Stimulated activated CD4-positive, alpha-beta T cell treated with anti-CD3 and anti-CD28 coated beads, Interleukin-2, amount 100 ng/mL, for 24 hours (primary cell): ENCODE results near the gene CELF4.
"Not testable (repeated sequence)": the region's sequence is repeated elsewhere in the genome, so short reads cannot be mapped to it uniquely, and the experiment has no call there.

Source experiments
- DNase-seq, 2 donors: peaks; one replicate each; pipeline ENCODE4 v3.0.0-alpha.2; 2020

CELF4 gene

GRCh38 chr18:37383846-37384595 lies 181.6 kb downstream of the CELF4 start:
- no peak for DNase-seq

DNA sequence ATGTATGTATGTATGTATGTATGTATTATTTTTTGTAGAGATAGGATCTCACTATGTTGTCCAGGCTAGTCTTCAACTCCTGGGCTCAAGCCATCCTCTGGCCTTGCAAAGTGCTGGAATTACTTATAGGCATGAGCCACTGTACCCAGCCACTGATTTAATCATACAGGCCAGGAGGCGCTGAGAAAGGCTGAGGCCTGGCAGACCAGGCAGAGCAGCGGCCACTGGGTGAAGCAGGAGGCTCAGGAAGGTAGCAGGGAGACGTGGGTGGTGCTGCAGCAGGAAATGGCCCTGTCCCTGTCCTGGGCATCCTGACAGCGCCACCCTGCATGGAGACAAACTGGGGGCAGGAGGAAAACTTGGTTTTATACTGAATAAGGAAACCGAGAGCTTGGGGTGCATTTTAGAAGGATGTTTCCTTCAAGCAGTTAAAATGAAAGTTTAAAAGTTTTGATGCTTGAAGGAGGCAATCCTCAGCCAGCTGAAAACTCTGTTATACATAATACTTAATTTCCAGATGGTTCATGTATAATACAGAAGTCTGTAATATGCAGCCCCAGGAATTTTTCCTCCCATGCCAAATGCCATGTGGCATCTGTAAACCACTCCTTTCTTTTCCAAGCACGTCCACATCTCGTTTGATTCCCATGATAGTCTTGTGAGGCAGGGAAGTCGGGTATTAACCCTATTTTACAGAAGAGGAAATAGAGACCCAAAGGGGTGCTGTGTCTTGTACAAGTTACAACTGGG lies 182.4 kb downstream of the CELF4 start:
- DNase-seq: no peak

DNA sequence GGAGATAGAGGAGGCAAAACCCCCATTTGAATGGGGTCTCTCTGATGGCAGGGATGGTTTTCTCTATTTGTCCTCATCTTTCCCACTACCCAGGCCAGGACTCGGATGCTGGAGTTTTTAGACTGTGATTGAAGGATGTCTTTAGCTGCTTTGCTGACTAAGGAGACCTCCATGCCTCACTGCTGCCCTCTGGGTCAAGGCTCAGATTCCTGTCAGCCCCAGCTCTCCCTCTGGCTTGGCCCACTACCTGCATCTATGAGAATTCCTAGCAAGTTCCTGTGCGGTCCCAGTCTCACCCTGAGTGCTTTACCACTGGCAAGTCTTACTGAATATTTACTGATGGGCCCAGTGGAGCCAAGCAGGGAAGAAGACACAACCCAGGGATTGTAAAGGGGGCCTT lies 184.0 kb downstream of the CELF4 start:
- no peak for DNase-seq

DNA sequence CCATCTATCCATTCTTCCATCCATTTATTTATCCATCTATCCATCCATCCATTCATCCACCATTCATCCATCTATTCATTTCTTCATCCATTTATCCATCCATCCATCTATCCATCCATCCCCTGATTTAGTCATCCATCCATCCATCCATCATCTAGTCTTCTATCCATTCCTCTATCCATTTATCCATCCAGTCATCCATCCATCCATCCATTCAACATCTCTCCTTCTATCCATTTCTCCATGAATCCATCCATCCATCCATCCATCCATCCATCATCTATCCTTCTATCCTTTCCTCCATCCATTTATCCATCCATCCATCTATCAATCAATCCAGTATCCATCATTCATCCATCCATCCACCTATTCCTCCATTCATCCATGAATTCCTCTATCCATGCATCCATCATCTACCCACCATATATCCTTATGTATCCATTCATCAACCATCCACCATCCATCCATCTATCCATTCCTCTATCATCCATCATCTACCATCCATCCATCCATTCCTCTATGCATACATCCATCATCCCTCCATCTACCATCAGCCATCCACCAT lies 185.0 kb downstream of the CELF4 start:
- no peak for DNase-seq

DNA sequence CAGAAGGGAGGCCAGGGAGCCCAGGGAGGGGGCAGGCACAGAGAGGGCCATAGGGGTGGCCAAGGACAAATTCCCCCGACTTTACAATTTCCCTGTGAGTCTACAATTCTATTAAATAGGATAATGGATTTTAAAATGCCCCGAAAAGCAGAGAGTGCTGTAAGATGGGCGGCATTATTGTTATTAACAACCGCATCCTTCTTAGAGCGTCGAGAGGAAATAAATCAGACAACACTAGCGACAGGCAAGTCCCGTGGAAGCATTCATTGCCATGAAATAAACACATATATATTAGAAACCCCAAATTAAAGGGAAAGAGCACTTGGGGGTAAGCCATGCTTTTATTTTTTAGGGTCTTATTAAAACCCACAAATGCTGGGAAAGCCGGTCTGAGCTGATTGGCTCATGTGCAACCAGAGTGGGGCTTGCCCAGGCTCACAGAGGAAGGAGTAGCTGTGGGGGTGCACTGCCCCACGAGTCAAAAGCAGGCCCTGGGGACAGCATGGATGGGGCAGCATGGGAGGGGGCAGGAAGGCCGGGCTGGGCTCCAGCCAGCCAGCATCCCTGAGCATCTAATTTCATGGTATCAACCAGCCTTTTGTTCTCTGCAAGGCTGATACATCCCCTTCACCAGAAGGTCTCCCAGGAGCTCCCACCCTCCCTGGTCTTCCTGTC lies 187.1 kb downstream of the CELF4 start:
- DNase-seq: no peak

- no peak for DNase-seq
Observed at GRCh38 chr18:37375181-37375580, 190.4 kb downstream of the CELF4 start.

DNA sequence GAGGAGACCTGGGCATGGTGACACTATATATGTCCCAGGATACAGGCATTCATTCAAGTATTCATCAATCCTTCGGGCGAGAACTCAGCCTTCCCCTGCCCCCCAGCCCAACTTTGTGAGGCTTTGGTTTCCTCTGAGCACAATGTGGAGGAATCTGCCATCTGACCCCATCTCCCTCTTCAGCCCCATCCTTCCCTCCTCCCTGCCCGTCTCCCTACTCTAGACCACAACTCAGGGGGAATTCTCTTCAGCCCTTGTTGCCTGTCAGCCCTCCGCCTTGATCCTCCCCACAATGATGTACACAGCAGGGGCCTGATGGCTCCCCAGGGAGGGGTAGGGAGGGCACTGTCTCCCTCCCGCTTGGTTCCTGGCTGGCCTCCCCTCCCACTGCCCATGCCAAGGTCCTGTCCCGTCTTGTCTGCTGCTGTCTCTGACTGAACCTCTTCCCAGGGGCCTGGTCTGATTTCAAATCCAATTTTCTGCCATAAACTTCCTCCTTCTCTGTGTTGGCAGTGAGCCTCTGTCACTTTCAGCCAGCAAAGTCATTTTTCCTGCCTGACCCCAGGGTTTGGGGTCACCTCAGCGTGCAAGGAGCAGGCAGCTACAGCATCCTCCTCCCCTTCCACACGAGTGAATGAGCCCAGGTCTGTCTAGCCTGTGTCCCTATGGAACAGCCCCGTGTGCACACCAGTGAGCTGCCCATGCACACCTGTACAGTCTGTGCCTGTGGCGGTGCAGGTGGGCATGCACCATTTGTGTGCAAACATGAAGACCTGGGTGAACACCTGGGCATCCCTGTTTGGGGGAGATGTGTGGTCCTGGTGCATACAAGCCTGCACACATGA lies 197.3 kb downstream of the CELF4 start:
- DNase-seq: no peak

GRCh38 chr18:37364237-37364636 lies 201.4 kb downstream of the CELF4 start:
- no peak for DNase-seq

DNA sequence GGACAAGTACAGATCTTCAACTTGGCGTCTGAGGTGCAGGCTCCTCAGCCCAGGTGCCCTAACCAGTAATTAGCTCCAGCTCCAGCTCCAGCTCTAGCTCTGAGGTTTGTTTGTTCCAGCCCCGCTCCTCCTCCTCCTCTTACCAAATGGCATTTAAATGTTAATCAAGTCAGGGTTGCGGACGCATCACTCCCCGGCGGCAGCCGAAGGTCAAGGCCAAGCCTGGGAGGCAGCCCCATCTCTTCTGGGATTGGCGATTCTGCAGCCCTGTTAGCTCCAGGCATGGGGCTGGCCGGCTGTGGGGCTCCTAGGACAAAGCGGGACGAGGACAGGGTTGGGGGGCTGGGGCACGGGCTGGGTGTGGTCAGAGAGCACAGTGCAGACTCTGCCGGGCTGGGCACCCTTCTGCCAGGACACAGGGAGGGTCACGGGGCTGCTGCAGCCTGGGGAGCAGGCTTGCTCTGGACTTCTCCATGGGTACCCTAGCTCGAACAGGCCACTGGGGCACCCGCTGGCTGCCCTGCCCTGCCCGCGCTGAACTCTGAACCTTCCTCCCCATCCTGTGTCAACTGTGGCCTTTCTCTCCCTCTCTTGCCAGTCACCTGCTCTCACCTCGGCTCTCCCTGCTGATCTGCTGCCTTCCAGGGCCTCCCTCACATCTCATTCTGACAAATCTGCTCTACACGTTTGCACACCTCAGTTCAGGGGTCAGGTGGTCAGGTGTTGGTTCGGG lies 203.3 kb downstream of the CELF4 start:
- DNase-seq: no peak

DNA sequence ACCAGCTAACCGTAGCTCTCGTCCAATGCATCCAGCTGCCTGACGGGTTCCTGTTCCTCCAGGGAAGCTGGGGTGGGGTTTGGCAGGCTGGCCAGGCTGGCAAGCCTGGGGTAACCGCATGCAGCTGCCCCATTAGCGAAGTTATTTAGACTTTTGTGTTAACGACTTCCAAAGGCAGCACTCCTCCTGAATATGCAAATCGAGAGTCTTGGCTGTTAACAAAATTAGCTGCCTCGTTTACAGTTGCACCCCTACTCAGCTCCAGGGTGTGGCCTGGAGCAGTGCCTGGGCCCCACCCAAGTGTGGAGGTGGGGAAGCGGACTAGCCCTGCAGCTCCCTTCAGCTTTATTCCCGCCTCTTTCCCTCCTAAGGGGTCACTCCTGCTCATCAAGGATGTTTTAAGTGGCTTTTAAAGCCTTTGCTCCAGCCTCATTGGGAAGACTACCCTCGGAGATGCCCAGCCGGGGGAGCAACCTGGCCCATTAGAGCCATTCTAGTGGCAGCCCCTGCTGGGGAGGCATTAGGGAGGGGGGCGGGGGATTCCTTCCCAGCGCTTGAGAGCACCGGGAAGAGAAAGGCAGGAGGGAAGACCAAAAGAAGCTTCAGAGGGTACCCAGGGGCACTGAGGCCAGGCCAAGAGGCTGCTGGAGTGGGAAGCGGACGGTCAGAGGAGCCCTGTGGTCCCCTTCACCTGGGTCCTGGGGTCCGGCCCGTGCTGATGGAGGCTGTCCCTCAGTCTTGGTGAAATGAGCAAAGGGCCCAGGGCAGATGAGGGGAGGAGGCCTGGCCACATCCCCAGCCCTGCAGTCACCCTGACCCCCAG lies 204.1 kb downstream of the CELF4 start:
- no peak for DNase-seq

GRCh38 chr18:37358061-37358460 lies 207.5 kb downstream of the CELF4 start:
- DNase-seq: not testable (repeated sequence)

GRCh38 chr18:37355772-37356171 lies 209.8 kb downstream of the CELF4 start:
- no peak for DNase-seq

- no peak for DNase-seq
Observed at GRCh38 chr18:37351110-37351509, 214.5 kb downstream of the CELF4 start.

DNA sequence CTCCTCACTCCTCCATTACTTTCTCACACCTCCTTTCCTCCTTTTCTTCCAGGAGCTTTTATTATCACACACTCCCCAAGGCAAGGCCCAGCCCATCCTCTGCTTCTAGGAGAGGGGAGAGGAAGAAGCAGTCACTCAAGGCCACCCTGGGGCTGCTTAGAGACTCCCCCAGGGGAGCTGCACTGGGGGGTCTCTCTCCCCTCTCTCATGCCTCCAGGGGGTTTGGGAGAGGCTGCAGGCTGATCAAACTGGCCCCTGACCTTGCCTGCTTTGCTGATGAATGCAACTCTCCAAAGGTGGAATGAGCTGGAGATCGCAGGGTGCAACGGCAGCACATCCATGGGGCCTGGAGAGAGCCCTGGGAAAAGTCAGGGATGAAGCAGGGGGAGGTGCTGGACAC lies 216.9 kb downstream of the CELF4 start:
- DNase-seq: no peak

GRCh38 chr18:37346048-37346447 lies 219.6 kb downstream of the CELF4 start:
- no peak for DNase-seq

- DNase-seq: no peak
Observed at GRCh38 chr18:37343542-37343851, 222.1 kb downstream of the CELF4 start.

- DNase-seq: no peak
Observed at GRCh38 chr18:37341473-37342086, 224.0 kb downstream of the CELF4 start.

DNA sequence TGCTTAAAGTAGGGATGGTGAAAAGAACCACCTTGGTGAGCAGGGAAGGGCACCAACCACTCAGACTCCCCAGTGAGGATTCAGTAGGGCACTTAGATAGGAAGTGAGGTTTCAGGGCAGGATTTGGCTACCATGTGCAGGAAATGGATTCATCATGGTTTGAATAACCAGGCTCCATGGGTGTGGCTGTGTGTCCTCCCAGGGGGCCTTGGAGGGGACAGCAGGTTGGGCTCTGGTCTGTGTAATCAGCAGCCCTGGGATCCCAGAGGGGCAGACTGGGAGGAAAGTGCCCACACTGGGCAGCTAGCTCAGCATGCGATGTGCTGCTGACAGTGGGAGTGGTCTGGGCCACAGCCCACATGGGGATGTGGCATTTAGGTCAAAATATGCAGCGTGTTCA lies 224.6 kb downstream of the CELF4 start:
- DNase-seq: no peak

GRCh38 chr18:37339701-37340215 lies 225.8 kb downstream of the CELF4 start:
- no peak for DNase-seq

DNA sequence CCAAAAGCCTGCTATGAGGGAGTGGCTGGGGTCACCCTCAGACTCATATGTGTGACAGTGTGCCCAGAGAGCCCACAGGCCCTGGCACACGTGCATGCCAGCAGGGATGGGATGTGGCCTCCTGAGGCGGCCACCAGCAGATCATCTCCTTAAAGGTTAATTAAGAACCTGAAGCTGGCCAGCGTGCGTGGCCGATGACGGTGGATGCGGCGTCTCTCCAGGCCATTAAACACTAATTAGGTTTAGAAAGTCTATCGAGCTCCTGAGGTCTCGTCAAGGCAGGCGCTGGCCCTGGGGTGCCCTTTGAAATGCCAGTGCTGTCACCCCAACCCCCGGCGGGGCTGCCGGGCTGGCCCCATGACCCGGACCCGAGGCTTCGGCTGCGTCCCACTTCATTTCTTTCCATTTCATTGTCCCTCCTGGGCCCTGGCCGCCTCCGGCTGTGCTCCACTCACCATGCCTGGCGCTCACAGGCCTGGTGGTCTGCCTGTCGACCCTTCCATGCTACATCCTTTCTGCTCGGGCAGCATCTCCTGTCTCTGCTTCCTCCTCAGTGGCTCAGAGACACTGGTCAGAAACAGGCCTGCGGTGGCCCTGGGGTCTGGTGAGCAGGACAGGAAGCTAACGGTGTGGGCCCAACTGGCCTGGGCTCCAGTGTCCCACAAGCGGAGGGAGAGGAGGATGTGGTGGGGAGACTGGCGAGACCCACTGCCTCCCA lies 228.9 kb downstream of the CELF4 start:
- DNase-seq: no peak
